HUES64 (cell line): ENCODE results near the gene R3HDM2.
A peak's percentile ranks its signal among the peaks of the same experiment; 100 is the strongest.

Experiments used
- H3K27ac ChIP-seq: 2 replicates; pipeline ENCODE4 v1.7.0; 2013; ENCODE audit warnings: low read depth, low read length, inconsistent platforms
- H3K27me3 ChIP-seq: 2 replicates; pipeline ENCODE4 v1.6.1; 2013; ENCODE audit warnings: mild to moderate bottlenecking, low read length; ENCODE audit not compliant: insufficient read depth
- H3K36me3 ChIP-seq: 2 replicates; pipeline ENCODE4 v1.6.1; 2013; ENCODE audit warnings: mild to moderate bottlenecking, low read length; ENCODE audit not compliant: insufficient read depth
- H3K4me1 ChIP-seq: 2 replicates; pipeline ENCODE4 v1.6.1; 2013; ENCODE audit warnings: mild to moderate bottlenecking, low read length, moderate library complexity; ENCODE audit not compliant: insufficient read depth
- H3K4me3 ChIP-seq: 2 replicates; pipeline ENCODE4 v1.5.1; 2013; ENCODE audit warnings: mild to moderate bottlenecking, low read length, moderate library complexity
- H3K9ac ChIP-seq: 2 replicates; pipeline ENCODE4 v1.6.1; 2013; ENCODE audit warnings: mild to moderate bottlenecking, low read depth, low read length
- H3K9me3 ChIP-seq: 2 replicates; pipeline ENCODE4 v1.6.1; 2013; ENCODE audit warnings: low read depth, low read length; ENCODE audit not compliant: insufficient read depth
- WGBS: fragments of 150-250, 120-280 bp; methylation state at CpG from one replicate; pipeline ENCODE4 v1.1.7; 2013; ENCODE audit warnings: missing lambda C conversion rate; 5-methylcytosine and 5-hydroxymethylcytosine counted together

Gene R3HDM2

GRCh38 chr12:57216014-57216911 lies 214.6 kb downstream of the R3HDM2 start, which contains the start of gene NXPH4:
TSS of gene NXPH4 (plus strand) at chr12:57216794. CDS start at chr12:57216970, 176 bp downstream.
- Histone ChIP-seq H3K27me3 (peaks cover 78% of the 10 kb centered on the region), H3K4me1 (peaks cover 18% of the 10 kb centered on the region), H3K4me3 (peak within 1 kb of the TSS; percentile 45), H3K9me3 (no peaks in the 10 kb centered on the region), H3K9ac (no peak within 1 kb of the TSS), H3K36me3 (peaks cover 9% of the 10 kb centered on the region), H3K27ac (no peak within 1 kb of the TSS)
- WGBS: under 1% methylated on average over 102 of the region's 102 CpGs

DNA sequence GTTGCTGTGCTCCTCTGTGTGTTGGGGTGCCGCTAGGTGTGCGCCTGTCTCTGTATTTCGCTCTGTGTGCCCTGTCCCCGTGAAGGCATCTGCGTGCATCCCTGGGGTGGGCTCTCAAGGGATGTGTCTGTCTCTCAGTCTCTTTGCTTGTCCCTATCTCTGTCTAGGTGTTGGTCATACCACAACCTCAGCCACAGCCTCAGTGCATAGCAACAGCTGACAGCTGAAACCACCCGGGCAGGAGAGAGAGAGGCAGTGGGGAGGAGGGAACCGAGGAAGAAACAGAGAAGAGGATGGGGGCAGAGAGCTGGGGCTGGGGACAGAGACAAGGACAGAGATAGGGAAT lies 215.2 kb downstream of the R3HDM2 start:
- no peak overlapping the region for H3K9ac ChIP-seq
- no peaks in the 10 kb centered on the region for H3K9me3 ChIP-seq
- H3K4me1 ChIP-seq: peaks cover 18% of the 10 kb centered on the region
- peaks cover 15% of the 10 kb centered on the region for H3K36me3 ChIP-seq
- H3K27me3 ChIP-seq: peaks cover 72% of the 10 kb centered on the region
- H3K27ac ChIP-seq: no peak overlapping the region
- WGBS: 45% methylated on average over 7 of the region's 7 CpGs
- no peak overlapping the region for H3K4me3 ChIP-seq

GRCh38 chr12:57215065-57215464 lies 215.8 kb downstream of the R3HDM2 start:
- Histone ChIP-seq H3K4me3 (no peak overlapping the region), H3K9ac (no peak overlapping the region), H3K4me1 (peaks cover 18% of the 10 kb centered on the region), H3K36me3 (peaks cover 20% of the 10 kb centered on the region), H3K27me3 (peaks cover 66% of the 10 kb centered on the region), H3K27ac (no peak overlapping the region), H3K9me3 (no peaks in the 10 kb centered on the region)
- 66% methylated on average over 11 of the region's 11 CpGs for WGBS

DNA sequence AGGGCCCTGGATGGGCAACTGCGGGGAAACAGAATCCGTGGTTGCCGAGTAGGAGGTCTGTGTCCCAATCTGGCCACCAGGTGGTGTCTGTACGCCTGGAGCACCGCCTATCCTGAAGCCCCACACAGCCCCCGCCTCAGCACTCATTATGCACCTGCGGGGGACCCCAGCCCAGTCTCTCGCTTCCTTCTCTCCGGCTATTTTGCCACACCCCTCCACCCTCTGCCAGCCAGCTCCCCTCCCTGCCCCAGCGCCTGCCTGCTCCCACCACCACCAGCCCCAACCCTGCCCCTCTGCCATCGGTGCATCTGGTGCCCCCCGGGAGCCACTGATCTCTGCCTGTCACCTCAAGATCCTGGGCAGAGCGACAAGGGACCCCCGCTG lies 216.5 kb downstream of the R3HDM2 start:
- H3K9me3 ChIP-seq: no peaks in the 10 kb centered on the region
- WGBS: 10% methylated on average over 14 of the region's 14 CpGs
- no peak overlapping the region for H3K4me3 ChIP-seq
- H3K27ac ChIP-seq: no peak overlapping the region
- H3K36me3 ChIP-seq: peaks cover 27% of the 10 kb centered on the region
- peaks cover 13% of the 10 kb centered on the region for H3K4me1 ChIP-seq
- peaks cover 59% of the 10 kb centered on the region for H3K27me3 ChIP-seq
- no peak overlapping the region for H3K9ac ChIP-seq

DNA sequence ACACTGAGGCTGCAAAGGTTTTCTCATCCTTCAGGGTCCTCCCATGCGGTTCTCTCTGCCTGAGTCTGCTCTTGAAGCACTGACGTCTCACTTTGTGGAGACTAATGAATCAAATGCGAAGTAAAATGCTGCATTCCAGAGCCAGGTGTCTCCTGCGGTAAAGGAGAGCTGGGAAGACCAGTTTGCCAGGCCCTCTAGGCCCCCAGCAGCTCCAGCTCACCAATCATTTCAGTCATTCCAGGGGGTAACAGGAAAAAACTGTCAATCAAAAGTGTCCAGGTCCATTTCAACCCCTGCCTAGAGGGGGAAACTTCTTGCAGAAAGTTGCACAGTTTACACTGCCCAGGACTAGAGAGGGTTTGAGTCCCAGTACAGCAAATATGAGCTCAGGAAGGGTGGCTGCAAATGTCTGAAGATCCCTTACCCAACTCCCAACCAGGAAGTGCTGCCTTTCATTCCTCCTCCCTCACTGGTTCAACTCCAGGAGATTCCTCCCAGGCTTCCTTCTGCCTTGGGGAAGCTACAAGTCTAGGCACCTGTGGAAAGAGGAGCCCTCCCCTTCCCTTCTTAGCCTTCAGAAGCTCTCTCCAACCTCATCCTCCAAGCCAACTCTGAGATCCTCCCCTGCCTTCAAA lies 217.0 kb downstream of the R3HDM2 start:
- Histone ChIP-seq H3K9me3 (no peaks in the 10 kb centered on the region), H3K27ac (no peak overlapping the region), H3K27me3 (peaks cover 54% of the 10 kb centered on the region), H3K9ac (no peak overlapping the region), H3K4me3 (peak overlapping the region; percentile 11; the same call in 1 of the 2 replicates), H3K36me3 (peaks cover 32% of the 10 kb centered on the region), H3K4me1 (peaks cover 13% of the 10 kb centered on the region)
- 62% methylated on average over 4 of the region's 4 CpGs for WGBS

DNA sequence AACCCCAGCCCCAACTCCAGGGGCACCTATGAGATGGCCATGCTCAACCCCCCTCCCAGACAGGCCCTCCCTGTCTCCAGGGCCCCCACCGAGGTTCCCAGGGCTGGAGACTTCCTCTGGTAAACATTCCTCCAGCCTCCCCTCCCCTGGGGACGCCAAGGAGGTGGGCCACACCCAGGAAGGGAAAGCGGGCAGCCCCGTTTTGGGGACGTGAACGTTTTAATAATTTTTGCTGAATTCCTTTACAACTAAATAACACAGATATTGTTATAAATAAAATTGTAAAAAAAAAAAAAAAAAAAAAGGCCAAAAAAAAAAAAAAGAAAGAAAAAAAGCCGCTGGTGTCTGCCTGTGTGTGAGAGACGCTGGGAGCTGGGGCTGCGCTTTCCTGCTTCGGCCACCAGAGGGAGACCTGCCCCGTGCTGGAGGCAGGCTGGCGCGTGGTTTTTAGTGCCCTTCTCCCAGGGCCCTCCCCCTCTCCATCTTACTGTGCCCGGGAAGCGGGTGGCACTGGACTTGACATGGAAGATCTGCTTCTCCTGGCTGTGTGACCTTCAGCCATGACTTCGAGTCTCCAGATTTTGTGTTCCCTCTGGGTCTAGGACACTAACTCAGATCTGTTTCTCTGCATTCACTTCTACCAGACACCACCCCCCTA lies 217.7 kb downstream of the R3HDM2 start:
- Histone ChIP-seq H3K4me3 (peak overlapping the region; percentile 11; the same call in 1 of the 2 replicates), H3K9me3 (no peaks in the 10 kb centered on the region), H3K4me1 (peaks cover 13% of the 10 kb centered on the region), H3K9ac (no peak overlapping the region), H3K27ac (no peak overlapping the region; the same call in 1 of the 2 replicates), H3K27me3 (peaks cover 47% of the 10 kb centered on the region), H3K36me3 (peaks cover 38% of the 10 kb centered on the region)
- 15% methylated on average over 12 of the region's 16 CpGs for WGBS

DNA sequence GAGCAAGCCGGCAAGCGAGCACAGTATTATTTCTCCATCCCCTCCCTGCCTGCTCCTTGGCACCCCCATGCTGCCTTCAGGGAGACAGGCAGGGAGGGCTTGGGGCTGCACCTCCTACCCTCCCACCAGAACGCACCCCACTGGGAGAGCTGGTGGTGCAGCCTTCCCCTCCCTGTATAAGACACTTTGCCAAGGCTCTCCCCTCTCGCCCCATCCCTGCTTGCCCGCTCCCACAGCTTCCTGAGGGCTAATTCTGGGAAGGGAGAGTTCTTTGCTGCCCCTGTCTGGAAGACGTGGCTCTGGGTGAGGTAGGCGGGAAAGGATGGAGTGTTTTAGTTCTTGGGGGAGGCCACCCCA lies 218.2 kb downstream of the R3HDM2 start:
- H3K27me3 ChIP-seq: peaks cover 42% of the 10 kb centered on the region
- no peak overlapping the region for H3K4me3 ChIP-seq
- no peak overlapping the region; the same call in 1 of the 2 replicates for H3K27ac ChIP-seq
- WGBS: 85% methylated on average over 5 of the region's 7 CpGs
- H3K4me1 ChIP-seq: peaks cover 13% of the 10 kb centered on the region
- H3K9me3 ChIP-seq: no peaks in the 10 kb centered on the region
- no peak overlapping the region for H3K9ac ChIP-seq
- H3K36me3 ChIP-seq: peaks cover 43% of the 10 kb centered on the region

DNA sequence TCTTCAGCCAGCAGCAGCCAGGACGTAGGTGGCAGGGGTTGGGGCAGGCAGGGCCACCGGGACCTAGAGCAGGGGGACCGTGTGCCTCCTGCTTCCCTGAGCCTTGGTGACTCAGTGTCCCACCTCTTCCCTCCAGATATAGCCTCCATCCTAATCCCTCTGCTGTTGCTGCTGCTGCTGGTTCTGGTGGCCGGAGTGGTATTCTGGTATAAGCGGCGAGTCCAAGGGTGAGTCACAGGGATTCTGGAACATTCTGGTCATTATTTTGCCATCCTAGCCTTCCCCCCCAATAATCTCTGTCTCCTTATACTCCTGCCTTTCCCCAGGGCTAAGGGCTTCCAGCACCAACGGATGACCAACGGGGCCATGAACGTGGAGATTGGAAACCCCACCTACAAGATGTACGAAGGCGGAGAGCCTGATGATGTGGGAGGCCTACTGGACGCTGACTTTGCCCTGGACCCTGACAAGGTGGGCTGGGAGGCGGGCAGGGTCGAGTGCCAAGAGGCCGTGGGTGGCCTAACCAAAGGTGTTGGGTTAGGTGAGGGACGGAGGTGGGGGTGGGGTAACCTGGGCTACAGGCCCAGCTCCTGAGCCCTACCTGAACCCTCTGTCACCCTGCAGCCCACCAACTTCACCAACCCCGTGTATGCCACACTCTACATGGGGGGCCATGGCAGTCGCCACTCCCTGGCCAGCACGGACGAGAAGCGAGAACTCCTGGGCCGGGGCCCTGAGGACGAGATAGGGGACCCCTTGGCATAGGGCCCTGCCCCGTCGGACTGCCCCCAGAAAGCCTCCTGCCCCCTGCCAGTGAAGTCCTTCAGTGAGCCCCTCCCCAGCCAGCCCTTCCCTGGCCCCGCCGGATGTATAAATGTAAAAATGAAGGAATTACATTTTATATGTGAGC lies 218.8 kb downstream of the R3HDM2 start:
- peaks cover 47% of the 10 kb centered on the region for H3K36me3 ChIP-seq
- no peak overlapping the region for H3K9ac ChIP-seq
- peaks cover 36% of the 10 kb centered on the region for H3K27me3 ChIP-seq
- 94% methylated on average over 25 of the region's 27 CpGs for WGBS
- H3K9me3 ChIP-seq: no peaks in the 10 kb centered on the region
- H3K4me1 ChIP-seq: peaks cover 13% of the 10 kb centered on the region
- H3K27ac ChIP-seq: no peak overlapping the region
- no peak overlapping the region for H3K4me3 ChIP-seq

DNA sequence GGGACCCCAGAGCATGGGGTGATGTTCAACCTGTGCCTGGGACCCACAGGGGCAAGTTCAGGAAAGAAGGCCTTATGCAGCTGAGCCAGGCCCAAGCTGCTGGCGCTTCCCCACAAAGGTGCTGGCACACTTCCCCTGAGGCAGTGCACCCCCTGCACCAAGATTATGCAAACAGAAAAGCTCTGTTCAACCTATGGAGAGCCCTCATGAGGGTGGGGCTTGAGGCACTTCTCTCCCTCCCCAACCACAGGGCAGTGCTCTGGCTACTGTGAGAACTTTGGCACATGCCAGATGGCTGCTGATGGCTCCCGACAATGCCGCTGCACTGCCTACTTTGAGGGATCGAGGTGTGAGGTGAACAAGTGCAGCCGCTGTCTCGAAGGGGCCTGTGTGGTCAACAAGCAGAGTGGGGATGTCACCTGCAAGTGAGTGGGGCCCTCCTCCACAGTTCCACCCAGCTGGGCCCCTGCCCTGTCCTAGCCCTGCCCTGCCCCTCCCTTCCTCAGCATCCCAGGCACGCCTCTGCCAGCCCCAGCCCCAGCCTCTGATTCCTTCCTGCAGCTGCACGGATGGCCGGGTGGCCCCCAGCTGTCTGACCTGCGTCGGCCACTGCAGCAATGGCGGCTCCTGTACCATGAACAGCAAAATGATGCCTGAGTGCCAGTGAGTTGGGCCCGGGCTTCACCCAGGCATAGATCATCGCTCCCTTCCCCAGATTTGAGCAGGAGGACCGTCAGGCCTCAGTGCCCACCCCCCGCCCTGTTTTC lies 219.7 kb downstream of the R3HDM2 start:
- WGBS: 96% methylated on average over 16 of the region's 16 CpGs
- Histone ChIP-seq H3K9ac (no peak overlapping the region), H3K9me3 (no peaks in the 10 kb centered on the region), H3K27ac (no peak overlapping the region), H3K4me3 (no peak overlapping the region), H3K27me3 (peaks cover 28% of the 10 kb centered on the region), H3K4me1 (peaks cover 13% of the 10 kb centered on the region), H3K36me3 (peaks cover 54% of the 10 kb centered on the region)

GRCh38 chr12:57210461-57210860 lies 220.4 kb downstream of the R3HDM2 start:
- Histone ChIP-seq H3K4me1 (peaks cover 13% of the 10 kb centered on the region), H3K9me3 (no peaks in the 10 kb centered on the region), H3K4me3 (no peak overlapping the region), H3K36me3 (peaks cover 60% of the 10 kb centered on the region), H3K27ac (no peak overlapping the region), H3K9ac (no peak overlapping the region), H3K27me3 (peaks cover 21% of the 10 kb centered on the region)
- WGBS: 96% methylated on average over 15 of the region's 15 CpGs
